Measurements from ENCODE around the gene CREBBP.
"Not testable (repeated sequence)": the region's sequence is repeated elsewhere in the genome, so short reads cannot be mapped to it uniquely, and the experiment has no call there.

The CREBBP gene

GRCh38 chr16:3718628-3719027, 161.9 kb downstream of the CREBBP start:
- DNase-seq (ENCODE audit: low read depth): no peak
- H3K4me3 ChIP-seq (ENCODE audit: low read depth, low read length): no peak overlapping the region
- TF ChIP-seq, protein P1, sequence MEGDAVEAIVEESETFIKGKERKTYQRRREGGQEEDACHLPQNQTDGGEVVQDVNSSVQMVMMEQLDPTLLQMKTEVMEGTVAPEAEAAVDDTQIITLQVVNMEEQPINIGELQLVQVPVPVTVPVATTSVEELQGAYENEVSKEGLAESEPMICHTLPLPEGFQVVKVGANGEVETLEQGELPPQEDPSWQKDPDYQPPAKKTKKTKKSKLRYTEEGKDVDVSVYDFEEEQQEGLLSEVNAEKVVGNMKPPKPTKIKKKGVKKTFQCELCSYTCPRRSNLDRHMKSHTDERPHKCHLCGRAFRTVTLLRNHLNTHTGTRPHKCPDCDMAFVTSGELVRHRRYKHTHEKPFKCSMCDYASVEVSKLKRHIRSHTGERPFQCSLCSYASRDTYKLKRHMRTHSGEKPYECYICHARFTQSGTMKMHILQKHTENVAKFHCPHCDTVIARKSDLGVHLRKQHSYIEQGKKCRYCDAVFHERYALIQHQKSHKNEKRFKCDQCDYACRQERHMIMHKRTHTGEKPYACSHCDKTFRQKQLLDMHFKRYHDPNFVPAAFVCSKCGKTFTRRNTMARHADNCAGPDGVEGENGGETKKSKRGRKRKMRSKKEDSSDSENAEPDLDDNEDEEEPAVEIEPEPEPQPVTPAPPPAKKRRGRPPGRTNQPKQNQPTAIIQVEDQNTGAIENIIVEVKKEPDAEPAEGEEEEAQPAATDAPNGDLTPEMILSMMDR (IDR thresholded peaks at IDR 0.05; ENCODE audit: low read depth, low read length, missing control alignments): no peak

- H3K4me3 ChIP-seq (ENCODE audit: low read depth, low read length): peak overlapping the region; percentile 98
- TF ChIP-seq, protein P1 (IDR thresholded peaks at IDR 0.05; ENCODE audit: low read depth, low read length, missing control alignments): no peak
- no peak for DNase-seq (ENCODE audit: low read depth)
Observed at GRCh38 chr16:3718019-3718391, 162.5 kb downstream of the CREBBP start.

DNA sequence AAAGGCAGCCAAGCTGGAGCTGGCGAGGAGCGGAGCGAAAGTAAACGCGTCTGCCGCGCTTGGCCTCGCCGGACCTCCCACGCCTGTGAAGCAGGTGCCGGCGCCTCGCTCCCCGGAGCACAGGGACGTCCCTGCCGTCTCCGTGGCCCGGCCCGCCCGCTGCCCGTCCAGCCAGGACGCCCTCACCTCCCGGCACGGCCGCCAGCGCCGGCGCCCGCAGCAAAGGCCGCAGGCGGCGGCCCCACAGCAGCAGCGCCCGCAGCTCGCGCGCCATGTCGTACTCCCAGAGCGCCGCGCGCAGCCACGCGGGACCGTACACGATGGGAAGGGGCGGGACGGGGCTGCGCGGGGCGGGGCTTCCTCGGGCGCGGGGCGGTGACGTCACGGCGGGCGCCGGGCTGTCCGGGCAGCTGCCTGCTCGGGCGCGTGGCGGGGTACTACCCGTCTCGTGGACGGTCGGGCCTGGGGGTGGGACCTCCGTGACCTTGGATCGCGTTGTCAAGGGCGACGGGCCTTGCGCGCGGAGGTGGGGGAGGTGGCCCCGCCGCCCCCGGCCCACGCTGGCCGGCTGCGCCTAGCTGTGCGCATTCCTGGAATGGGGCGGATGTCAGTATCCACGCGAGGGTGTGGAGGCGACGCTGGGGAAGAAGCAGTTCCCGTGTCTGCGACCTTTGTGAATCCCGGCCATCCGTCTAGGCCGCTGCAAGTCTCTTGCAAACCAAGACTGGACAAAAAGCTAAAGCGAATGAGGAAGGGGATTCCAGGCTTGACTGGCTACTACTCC, 163.1 kb downstream of the CREBBP start, which contains the start of gene TRAP1:
Gene TRAP1 (minus strand): TSS at position 290 of the 784 bp plus-strand sequence. CDS start 16 bp downstream, at position 274.
- TF ChIP-seq, protein P1 (IDR thresholded peaks at IDR 0.05; ENCODE audit: low read depth, low read length, missing control alignments): no peak
- DNase-seq (ENCODE audit: low read depth): peak; percentile 47
- H3K4me3 ChIP-seq (ENCODE audit: low read depth, low read length): peak within 1 kb of the TSS; percentile 98

GRCh38 chr16:3716831-3717234, 163.7 kb downstream of the CREBBP start:
- H3K4me3 ChIP-seq (ENCODE audit: low read depth, low read length): peak overlapping the region; percentile 98
- DNase-seq (ENCODE audit: low read depth): no peak
- TF ChIP-seq, protein P1 (IDR thresholded peaks at IDR 0.05; ENCODE audit: low read depth, low read length, missing control alignments): no peak

DNA sequence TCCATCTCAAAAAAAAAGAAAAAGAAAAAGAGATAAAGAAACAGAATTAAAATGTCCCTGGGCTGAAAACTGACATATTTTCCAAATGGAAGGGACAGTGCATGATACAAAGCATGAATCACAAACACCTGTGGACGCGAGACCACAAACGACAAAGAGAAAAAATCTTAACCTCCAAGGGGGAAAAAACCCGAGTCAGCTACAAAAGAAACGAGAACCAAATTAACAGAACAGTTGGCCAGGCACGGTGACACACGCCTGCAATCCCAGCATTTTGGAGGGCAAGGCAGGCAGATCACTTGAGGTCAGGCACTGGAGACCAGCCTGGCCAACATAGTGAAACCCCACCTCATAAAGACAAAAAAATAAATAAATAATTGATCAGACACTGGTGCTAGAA, 165.1 kb downstream of the CREBBP start:
- no peak overlapping the region for H3K4me3 ChIP-seq (ENCODE audit: low read depth, low read length)
- TF ChIP-seq, protein P1 (IDR thresholded peaks at IDR 0.05; ENCODE audit: low read depth, low read length, missing control alignments): no peak
- no peak for DNase-seq (ENCODE audit: low read depth)

GRCh38 chr16:3714378-3714777, 166.1 kb downstream of the CREBBP start:
- not testable (repeated sequence) for DNase-seq (ENCODE audit: low read depth); H3K4me3 ChIP-seq (ENCODE audit: low read depth, low read length)

GRCh38 chr16:3713587-3714242, 166.8 kb downstream of the CREBBP start:
- TF ChIP-seq, protein P1 (IDR thresholded peaks at IDR 0.05; ENCODE audit: low read depth, low read length, missing control alignments): no peak
- H3K4me3 ChIP-seq (ENCODE audit: low read depth, low read length): no peak overlapping the region
- no peak for DNase-seq (ENCODE audit: low read depth)
